Activated CD8-positive, alpha-beta memory T cell treated with anti-CD3 and anti-CD28 coated beads, Interleukin-2, amount 50 U/mL, for 1 hour (primary cell): Measurements from ENCODE around the gene ARHGAP12.

Experiments
- DNase-seq: peaks from one replicate; pipeline ENCODE4 v3.0.0-alpha.2; 2020; ENCODE audit errors: extremely low read depth

ARHGAP12 gene

GRCh38 chr10:31948021-31948420, 19.4 kb upstream of the ARHGAP12 start:
- no peak for DNase-seq

- DNase-seq = no peak
Observed at GRCh38 chr10:31947144-31947926, 18.7 kb upstream of the ARHGAP12 start.

- no peak for DNase-seq
Observed at GRCh38 chr10:31945392-31945791, 16.8 kb upstream of the ARHGAP12 start.

- no peak for DNase-seq
Observed at GRCh38 chr10:31944071-31944433, 15.4 kb upstream of the ARHGAP12 start.

- DNase-seq = no peak
Observed at GRCh38 chr10:31942892-31943291, 14.3 kb upstream of the ARHGAP12 start.

- no peak for DNase-seq
Observed at GRCh38 chr10:31942435-31942834, 13.8 kb upstream of the ARHGAP12 start.

GRCh38 chr10:31940839-31941653, 12.4 kb upstream of the ARHGAP12 start:
- DNase-seq = no peak

- DNase-seq = no peak
Observed at GRCh38 chr10:31939797-31940708, 11.4 kb upstream of the ARHGAP12 start.

GRCh38 chr10:31937371-31937770, 8.7 kb upstream of the ARHGAP12 start:
- no peak for DNase-seq

GRCh38 chr10:31936933-31937332, 8.3 kb upstream of the ARHGAP12 start:
- DNase-seq = no peak

GRCh38 chr10:31936086-31936485, 7.5 kb upstream of the ARHGAP12 start:
- DNase-seq = no peak

- DNase-seq = no peak
Observed at GRCh38 chr10:31935678-31936077, 7.0 kb upstream of the ARHGAP12 start.

- DNase-seq = no peak
Observed at GRCh38 chr10:31932838-31933237, 4.2 kb upstream of the ARHGAP12 start.

GRCh38 chr10:31930856-31931255, 2.2 kb upstream of the ARHGAP12 start:
- no peak for DNase-seq

- no peak for DNase-seq
Observed at GRCh38 chr10:31930023-31930751, 1.6 kb upstream of the ARHGAP12 start.

- DNase-seq = no peak
Observed at GRCh38 chr10:31929261-31930022, 811 bp upstream of the ARHGAP12 start.

- DNase-seq = no peak
Observed at GRCh38 chr10:31927884-31928548, 615 bp downstream of the ARHGAP12 start.

- DNase-seq = no peak
Observed at GRCh38 chr10:31927565-31927883, 1.1 kb downstream of the ARHGAP12 start.

GRCh38 chr10:31926765-31927564, 1.7 kb downstream of the ARHGAP12 start:
- DNase-seq = no peak
